ENCODE data around the gene INTS3.

The INTS3 gene

GRCh38 chr1:153688276-153688675 lies 39.6 kb upstream of the INTS3 start:
- H3K4me2 ChIP-seq (ENCODE audit: low read depth, low read length, poor library complexity, severe bottlenecking), result no peak overlapping the region
- no peaks in the 10 kb centered on the region for H3K36me3 ChIP-seq (ENCODE audit: insufficient read depth, low read length)
- no peaks in the 10 kb centered on the region for H3K9me3 ChIP-seq (ENCODE audit: insufficient read depth, low read depth, low read length)
- H3K4me3 ChIP-seq (ENCODE audit: low read length, poor library complexity, severe bottlenecking), result no peak overlapping the region
- no peaks in the 10 kb centered on the region for H3K79me2 ChIP-seq (ENCODE audit: insufficient read depth, low read length)
- no peaks in the 10 kb centered on the region for H3K9me2 ChIP-seq (replicated peaks; ENCODE audit: low read depth, low read length)
- no peaks in the 10 kb centered on the region for H3K27me3 ChIP-seq (ENCODE audit: insufficient read depth, low read length, poor library complexity, severe bottlenecking)
- no peaks in the 10 kb centered on the region for H3K4me1 ChIP-seq (ENCODE audit: insufficient read depth, low read length, poor library complexity, severe bottlenecking)
- H2AFZ ChIP-seq (ENCODE audit: low read length), result no peak overlapping the region
- no peaks in the 10 kb centered on the region for H3F3A ChIP-seq (ENCODE audit: low read depth)
- H4K20me1 ChIP-seq (ENCODE audit: insufficient read depth, low read length, poor library complexity, severe bottlenecking), result no peaks in the 10 kb centered on the region
- no peak overlapping the region for H3K9ac ChIP-seq (ENCODE audit: low read depth, low read length, poor library complexity, severe bottlenecking)
- TF ChIP-seq CTCF (conservative IDR thresholded peaks at IDR 0.05; ENCODE audit: low read length) (no peak), EZH2phosphoT487 (IDR thresholded peaks at IDR 0.05; ENCODE audit: borderline replicate concordance) (no peak)

GRCh38 chr1:153688736-153689328 lies 39.0 kb upstream of the INTS3 start:
- H4K20me1 ChIP-seq (ENCODE audit: insufficient read depth, low read length, poor library complexity, severe bottlenecking), result no peaks in the 10 kb centered on the region
- H2AFZ ChIP-seq (ENCODE audit: low read length), result no peak overlapping the region
- H3K9me2 ChIP-seq (replicated peaks; ENCODE audit: low read depth, low read length), result no peaks in the 10 kb centered on the region
- no peaks in the 10 kb centered on the region for H3K9me3 ChIP-seq (ENCODE audit: insufficient read depth, low read depth, low read length)
- TF ChIP-seq EZH2phosphoT487 (IDR thresholded peaks at IDR 0.05; ENCODE audit: borderline replicate concordance), result no peak
- no peak for TF ChIP-seq CTCF (conservative IDR thresholded peaks at IDR 0.05; ENCODE audit: low read length)
- H3K79me2 ChIP-seq (ENCODE audit: insufficient read depth, low read length), result no peaks in the 10 kb centered on the region
- no peaks in the 10 kb centered on the region for H3K27me3 ChIP-seq (ENCODE audit: insufficient read depth, low read length, poor library complexity, severe bottlenecking)
- H3K4me1 ChIP-seq (ENCODE audit: insufficient read depth, low read length, poor library complexity, severe bottlenecking), result no peaks in the 10 kb centered on the region
- no peak overlapping the region for H3K4me3 ChIP-seq (ENCODE audit: low read length, poor library complexity, severe bottlenecking)
- H3K4me2 ChIP-seq (ENCODE audit: low read depth, low read length, poor library complexity, severe bottlenecking), result no peak overlapping the region
- H3F3A ChIP-seq (ENCODE audit: low read depth), result no peaks in the 10 kb centered on the region
- H3K9ac ChIP-seq (ENCODE audit: low read depth, low read length, poor library complexity, severe bottlenecking), result no peak overlapping the region
- H3K36me3 ChIP-seq (ENCODE audit: insufficient read depth, low read length), result no peaks in the 10 kb centered on the region

- Histone ChIP-seq H3K36me3 (ENCODE audit: insufficient read depth, low read length) (no peaks in the 10 kb centered on the region), H3K4me3 (ENCODE audit: low read length, poor library complexity, severe bottlenecking) (no peak overlapping the region), H2AFZ (ENCODE audit: low read length) (no peak overlapping the region), H3K9ac (ENCODE audit: low read depth, low read length, poor library complexity, severe bottlenecking) (no peak overlapping the region), H3K9me2 (replicated peaks; ENCODE audit: low read depth, low read length) (no peaks in the 10 kb centered on the region), H3K4me2 (ENCODE audit: low read depth, low read length, poor library complexity, severe bottlenecking) (no peak overlapping the region), H3K79me2 (ENCODE audit: insufficient read depth, low read length) (no peaks in the 10 kb centered on the region), H3K4me1 (ENCODE audit: insufficient read depth, low read length, poor library complexity, severe bottlenecking) (no peaks in the 10 kb centered on the region), H3K9me3 (ENCODE audit: insufficient read depth, low read depth, low read length) (no peaks in the 10 kb centered on the region), H3K27me3 (ENCODE audit: insufficient read depth, low read length, poor library complexity, severe bottlenecking) (no peaks in the 10 kb centered on the region), H3F3A (ENCODE audit: low read depth) (no peaks in the 10 kb centered on the region), H4K20me1 (ENCODE audit: insufficient read depth, low read length, poor library complexity, severe bottlenecking) (no peaks in the 10 kb centered on the region)
- no peak for TF ChIP-seq CTCF (conservative IDR thresholded peaks at IDR 0.05; ENCODE audit: low read length)
- no peak for TF ChIP-seq EZH2phosphoT487 (IDR thresholded peaks at IDR 0.05; ENCODE audit: borderline replicate concordance)
Measured at GRCh38 chr1:153693466-153693865, 34.4 kb upstream of the INTS3 start.
